ENCODE measurements around the gene KCMF1. TPM values are rescaled to one million over a fixed set of nuclear protein-coding genes. Genes with fewer than 3 reads are reported as not detected.

Gene KCMF1
- polyA plus RNA-seq, 1 donor from 2014 or later: 43.3 TPM

- H3K36me3 ChIP-seq (ENCODE audit: insufficient read depth, low read length): no peaks in the 10 kb centered on the region
- H3K4me2 ChIP-seq (ENCODE audit: low read length): no peak overlapping the region
- no peaks in the 10 kb centered on the region for H3K27me3 ChIP-seq (ENCODE audit: insufficient read depth, low read depth, low read length)
- TF ChIP-seq RAD21 (conservative IDR thresholded peaks at IDR 0.05) (no peak), SMC3 (conservative IDR thresholded peaks at IDR 0.05; ENCODE audit: poor library complexity) (no peak), EP300 (conservative IDR thresholded peaks at IDR 0.05; ENCODE audit: poor library complexity, severe bottlenecking) (no peak)
- no peak overlapping the region for H3K4me3 ChIP-seq (ENCODE audit: low read length)
- H3K27ac ChIP-seq (ENCODE audit: low read length): no peak overlapping the region
- no peaks in the 10 kb centered on the region for H3K79me2 ChIP-seq (replicated peaks; ENCODE audit: insufficient read depth, low read length)
- no peak overlapping the region for H2AFZ ChIP-seq (ENCODE audit: low read depth, low read length)
- no peaks in the 10 kb centered on the region for H3K9me3 ChIP-seq (ENCODE audit: low read length)
- H3K9ac ChIP-seq (ENCODE audit: low read length): no peak overlapping the region
- H4K20me1 ChIP-seq (ENCODE audit: insufficient read depth): no peaks in the 10 kb centered on the region
- H3F3A ChIP-seq (ENCODE audit: insufficient read depth, low read length, poor library complexity, severe bottlenecking): no peaks in the 10 kb centered on the region
- no peaks in the 10 kb centered on the region for H3K9me2 ChIP-seq (ENCODE audit: insufficient read depth, low read length)
Observed at GRCh38 chr2:85066006-85066740, 95.2 kb downstream of the KCMF1 start.

GRCh38 chr2:85066874-85067351 is 96.0 kb downstream of the KCMF1 start:
- Histone ChIP-seq H3K9ac (ENCODE audit: low read length) (no peak overlapping the region), H3K27ac (ENCODE audit: low read length) (no peak overlapping the region), H3F3A (ENCODE audit: insufficient read depth, low read length, poor library complexity, severe bottlenecking) (no peaks in the 10 kb centered on the region), H3K9me3 (ENCODE audit: low read length) (no peaks in the 10 kb centered on the region), H2AFZ (ENCODE audit: low read depth, low read length) (no peak overlapping the region), H3K79me2 (replicated peaks; ENCODE audit: insufficient read depth, low read length) (no peaks in the 10 kb centered on the region), H3K27me3 (ENCODE audit: insufficient read depth, low read depth, low read length) (no peaks in the 10 kb centered on the region), H3K4me3 (ENCODE audit: low read length) (peak overlapping the region; percentile 42), H3K9me2 (ENCODE audit: insufficient read depth, low read length) (no peaks in the 10 kb centered on the region), H3K36me3 (ENCODE audit: insufficient read depth, low read length) (no peaks in the 10 kb centered on the region), H4K20me1 (ENCODE audit: insufficient read depth) (no peaks in the 10 kb centered on the region), H3K4me2 (ENCODE audit: low read length) (no peak overlapping the region)
- no peak for TF ChIP-seq TAF1 (IDR thresholded peaks at IDR 0.05; ENCODE audit: low read depth)
- TF ChIP-seq REST (IDR thresholded peaks at IDR 0.05; ENCODE audit: borderline replicate concordance): no peak
- TF ChIP-seq EZH2 (IDR thresholded peaks at IDR 0.05; ENCODE audit: borderline replicate concordance, insufficient read depth, low read length, poor library complexity, severe bottlenecking): no peak
- TF ChIP-seq EP300 (conservative IDR thresholded peaks at IDR 0.05; ENCODE audit: poor library complexity, severe bottlenecking): no peak
- TF ChIP-seq POLR2AphosphoS5 (IDR thresholded peaks at IDR 0.05): no peak
- no peak for TF ChIP-seq MXI1 (conservative IDR thresholded peaks at IDR 0.05; ENCODE audit: poor library complexity, severe bottlenecking)
- TF ChIP-seq SMC3 (conservative IDR thresholded peaks at IDR 0.05; ENCODE audit: poor library complexity): peak; percentile 92
- TF ChIP-seq CTCF (IDR thresholded peaks at IDR 0.05; ENCODE audit: poor library complexity, severe bottlenecking): peak; percentile 85
- peak; percentile 85 for TF ChIP-seq RAD21 (conservative IDR thresholded peaks at IDR 0.05)

Measured in neural cell (in vitro differentiated cells).